Measurements from ENCODE around the gene SPPL2B.

SPPL2B gene

DNA sequence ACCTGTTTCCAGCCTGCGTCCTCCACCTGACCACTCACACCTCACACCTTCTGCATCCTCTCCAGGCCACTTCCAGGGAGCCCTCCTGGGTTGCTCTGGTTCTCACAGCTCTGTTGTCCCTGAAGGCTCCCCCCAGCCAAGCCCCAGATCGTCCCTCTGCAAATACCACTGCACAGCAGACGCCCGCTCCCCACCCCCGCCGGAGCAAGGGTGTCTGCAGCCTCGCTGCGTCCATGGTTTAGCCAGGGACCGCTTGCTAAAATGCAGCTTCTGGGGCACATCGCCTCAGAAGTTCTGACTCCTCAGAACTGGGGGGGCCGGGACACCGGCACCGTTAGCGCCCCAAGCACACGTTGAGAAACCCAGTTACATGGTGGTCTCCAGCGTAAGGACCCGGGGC is 21.5 kb upstream of the SPPL2B start:
- no peak for DNase-seq (ENCODE audit: low read depth, low spot score)
- CTCF ChIA-PET = interaction anchor here (1.0 to 2.9 kb wide), 2 partner anchors 9 to 11 kb away, joined by 4 to 16 read pairs; no protein-coding TSS in a partner anchor
- H3K4me3 ChIP-seq (ENCODE audit: low read depth, low read length) = no peak overlapping the region
- TF ChIP-seq, protein P1, sequence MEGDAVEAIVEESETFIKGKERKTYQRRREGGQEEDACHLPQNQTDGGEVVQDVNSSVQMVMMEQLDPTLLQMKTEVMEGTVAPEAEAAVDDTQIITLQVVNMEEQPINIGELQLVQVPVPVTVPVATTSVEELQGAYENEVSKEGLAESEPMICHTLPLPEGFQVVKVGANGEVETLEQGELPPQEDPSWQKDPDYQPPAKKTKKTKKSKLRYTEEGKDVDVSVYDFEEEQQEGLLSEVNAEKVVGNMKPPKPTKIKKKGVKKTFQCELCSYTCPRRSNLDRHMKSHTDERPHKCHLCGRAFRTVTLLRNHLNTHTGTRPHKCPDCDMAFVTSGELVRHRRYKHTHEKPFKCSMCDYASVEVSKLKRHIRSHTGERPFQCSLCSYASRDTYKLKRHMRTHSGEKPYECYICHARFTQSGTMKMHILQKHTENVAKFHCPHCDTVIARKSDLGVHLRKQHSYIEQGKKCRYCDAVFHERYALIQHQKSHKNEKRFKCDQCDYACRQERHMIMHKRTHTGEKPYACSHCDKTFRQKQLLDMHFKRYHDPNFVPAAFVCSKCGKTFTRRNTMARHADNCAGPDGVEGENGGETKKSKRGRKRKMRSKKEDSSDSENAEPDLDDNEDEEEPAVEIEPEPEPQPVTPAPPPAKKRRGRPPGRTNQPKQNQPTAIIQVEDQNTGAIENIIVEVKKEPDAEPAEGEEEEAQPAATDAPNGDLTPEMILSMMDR (IDR thresholded peaks at IDR 0.05; ENCODE audit: insufficient read depth, low read length, missing control alignments) = no peak
- POLR2A ChIA-PET = no interaction called here

DNA sequence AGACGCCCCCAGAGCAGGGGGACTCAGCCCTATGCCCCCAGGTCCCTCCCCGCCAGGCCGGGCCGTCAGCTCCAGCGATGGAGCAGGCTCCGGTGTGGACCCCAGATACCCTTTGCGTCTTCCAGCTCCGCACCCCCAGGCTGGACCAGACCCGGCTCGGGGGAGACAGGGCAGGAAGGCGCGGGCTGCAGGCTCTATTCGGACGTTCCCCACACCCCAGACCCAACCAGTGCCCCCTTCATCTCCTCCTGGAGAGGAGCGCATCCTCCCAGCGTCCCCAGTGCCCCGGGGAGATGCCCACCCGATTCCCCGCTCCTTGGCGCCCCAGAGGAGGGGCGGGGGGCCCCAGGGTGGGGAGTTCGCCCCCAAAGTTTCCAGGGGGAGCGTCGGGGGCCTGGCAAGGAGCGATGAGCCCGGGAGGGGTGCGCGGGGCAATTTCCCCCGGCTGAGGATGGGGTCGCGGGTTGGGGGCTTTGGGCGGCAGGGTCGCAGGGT is 20.9 kb upstream of the SPPL2B start:
- no peak overlapping the region for H3K4me3 ChIP-seq (ENCODE audit: low read depth, low read length)
- POLR2A ChIA-PET = no interaction called here
- TF ChIP-seq, protein P1 (IDR thresholded peaks at IDR 0.05; ENCODE audit: insufficient read depth, low read length, missing control alignments) = no peak
- DNase-seq (ENCODE audit: low read depth, low spot score) = no peak
- CTCF ChIA-PET = interaction anchor here (1.0 to 2.9 kb wide), 2 partner anchors 8 to 12 kb away, joined by 4 to 16 read pairs; no protein-coding TSS in a partner anchor

DNA sequence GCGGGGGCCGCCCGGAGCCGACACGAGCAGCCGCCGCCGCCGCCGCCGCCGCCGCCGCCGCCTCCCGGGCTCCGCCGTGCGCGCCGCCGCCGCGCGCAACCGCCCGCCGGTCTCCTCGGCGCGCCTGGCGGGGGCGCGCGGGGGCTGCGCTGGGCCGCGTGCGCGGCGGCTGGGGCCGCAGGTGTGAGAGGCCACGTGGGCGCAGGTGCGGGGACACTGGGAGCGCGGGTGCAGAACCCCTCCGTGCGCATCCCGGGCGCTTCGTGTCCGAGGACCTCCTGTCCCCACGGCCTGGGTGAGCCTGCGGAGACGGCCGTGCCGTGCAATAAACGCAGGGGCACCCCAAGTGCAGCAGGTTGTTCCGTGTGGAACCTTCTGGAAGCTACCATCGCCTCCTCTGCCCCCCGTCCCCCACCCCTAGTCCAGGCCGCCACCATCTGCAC is 20.3 kb upstream of the SPPL2B start, which contains the start of gene LINGO3:
LINGO3 (minus strand) TSS at position 41 of the 443 bp plus-strand sequence. CDS start 16,378 bp downstream, outside the sequence.
- no peak for DNase-seq (ENCODE audit: low read depth, low spot score)
- TF ChIP-seq, protein P1 (IDR thresholded peaks at IDR 0.05; ENCODE audit: insufficient read depth, low read length, missing control alignments) = no peak
- peak within 1 kb of the TSS; percentile 38 for H3K4me3 ChIP-seq (ENCODE audit: low read depth, low read length)
- CTCF ChIA-PET = no interaction called here
- POLR2A ChIA-PET = no interaction called here

DNA sequence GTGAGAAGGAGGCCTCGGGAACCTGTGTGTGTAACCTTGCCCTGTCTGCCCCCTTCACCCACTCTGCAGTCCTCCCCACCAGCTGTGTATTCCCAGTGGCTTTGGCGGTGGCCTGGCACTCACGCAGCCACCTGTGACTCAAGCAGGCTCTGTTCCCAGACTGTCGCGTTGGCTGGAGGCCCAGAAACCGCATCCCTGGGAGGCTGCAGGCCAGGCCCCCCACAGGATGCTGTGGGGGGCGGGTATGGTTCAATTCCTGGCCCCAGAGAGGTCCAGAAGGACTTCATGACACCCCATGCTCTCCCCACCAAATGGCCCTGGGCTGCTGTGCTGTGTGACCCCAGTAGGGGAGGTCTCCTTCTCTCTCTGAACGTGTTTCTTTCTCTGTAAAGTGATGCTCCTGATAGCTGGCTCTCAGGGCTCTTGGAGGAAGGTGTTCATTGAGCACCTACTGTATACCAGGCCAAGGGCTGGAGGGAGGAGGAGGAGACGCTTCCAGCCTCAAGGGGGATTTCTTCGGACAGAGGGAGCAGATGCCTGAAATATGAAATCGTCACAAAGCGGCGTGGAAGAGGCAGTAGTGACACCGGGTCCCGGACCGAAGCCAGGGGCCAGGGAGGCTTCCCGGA is 18.6 kb upstream of the SPPL2B start:
- no peak overlapping the region for H3K4me3 ChIP-seq (ENCODE audit: low read depth, low read length)
- TF ChIP-seq, protein P1 (IDR thresholded peaks at IDR 0.05; ENCODE audit: insufficient read depth, low read length, missing control alignments) = no peak
- ChIA-PET POLR2A (no interaction called here), CTCF (interaction anchor here (3.0 kb wide), 1 partner anchor 35 kb away, joined by 11 read pairs; no protein-coding TSS in a partner anchor)
- DNase-seq (ENCODE audit: low read depth, low spot score) = no peak

DNA sequence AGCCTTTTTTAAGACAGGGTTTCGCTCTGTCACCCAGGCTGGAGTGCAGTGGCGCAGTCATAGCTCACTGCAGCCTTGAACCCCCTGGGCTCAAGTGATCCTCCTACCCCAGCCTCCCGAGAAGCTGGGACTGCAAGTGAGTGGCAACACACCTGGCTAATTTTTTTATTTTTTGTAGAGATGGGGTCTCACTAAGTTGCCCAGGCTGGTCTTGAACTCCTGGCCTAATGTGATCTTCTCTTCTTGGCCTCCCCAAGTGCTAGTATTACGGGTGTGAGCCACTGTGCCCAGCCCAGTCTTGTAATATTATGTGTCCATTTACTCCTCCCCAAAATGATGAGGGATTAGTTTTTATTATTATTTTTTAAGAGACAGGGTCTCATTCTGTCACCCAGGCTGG is 17.4 kb upstream of the SPPL2B start:
- H3K4me3 ChIP-seq (ENCODE audit: low read depth, low read length) = no peak overlapping the region
- ChIA-PET CTCF (interaction anchor here (2.0 to 3.0 kb wide), 2 partner anchors 36 to 72 kb away, joined by 6 to 11 read pairs; no protein-coding TSS in a partner anchor), POLR2A (no interaction called here)
- TF ChIP-seq, protein P1 (IDR thresholded peaks at IDR 0.05; ENCODE audit: insufficient read depth, low read length, missing control alignments) = no peak
- no peak for DNase-seq (ENCODE audit: low read depth, low spot score)

DNA sequence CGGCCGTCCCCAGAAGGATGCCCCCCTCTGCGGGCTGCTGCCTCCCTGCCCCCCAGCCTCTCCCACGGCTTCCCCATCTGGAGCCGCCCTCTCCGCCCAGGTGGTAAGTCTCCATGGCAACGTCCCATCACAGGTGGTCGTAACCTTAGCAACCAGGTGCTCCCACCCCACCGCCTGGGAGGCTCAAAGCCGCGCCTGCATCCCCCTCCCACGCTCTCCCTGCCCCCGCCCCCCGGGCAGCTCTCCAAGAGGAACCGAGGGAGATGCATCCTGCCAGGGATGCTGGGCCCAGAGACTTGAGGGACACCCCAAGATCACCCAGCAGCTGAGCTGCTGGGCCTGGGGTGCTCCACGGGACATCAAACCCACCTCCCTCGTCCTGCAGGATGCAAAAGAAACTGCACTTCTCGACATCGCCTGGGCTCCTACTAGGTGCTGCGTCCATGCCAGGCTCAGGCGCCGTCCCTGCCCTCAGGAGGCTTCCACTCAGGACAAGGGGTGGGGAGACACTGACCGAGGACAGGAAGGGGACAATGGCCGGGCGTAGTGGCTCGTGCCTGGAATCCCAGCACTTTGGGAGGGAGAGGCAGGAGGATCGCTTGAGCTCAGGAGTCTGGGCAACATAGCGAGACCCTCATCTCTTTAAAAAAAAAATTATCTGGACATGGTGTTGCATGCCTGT is 15.5 kb upstream of the SPPL2B start:
- TF ChIP-seq, protein P1 (IDR thresholded peaks at IDR 0.05; ENCODE audit: insufficient read depth, low read length, missing control alignments) = no peak
- no peak overlapping the region for H3K4me3 ChIP-seq (ENCODE audit: low read depth, low read length)
- POLR2A ChIA-PET = no interaction called here
- CTCF ChIA-PET = interaction anchor here (2.0 kb wide), 1 partner anchor 73 kb away, joined by 6 read pairs; no protein-coding TSS in a partner anchor
- DNase-seq (ENCODE audit: low read depth, low spot score) = no peak
